HEK293T (cell line): ENCODE results near the gene CAMK2G.

Source experiments
- ARNT ChIP-seq: fragments of 450-650 bp; IDR thresholded peaks from 2 replicates; pipeline ENCODE4 v1.6.1; 2017; ENCODE audit warnings: mild to moderate bottlenecking
- BHLHE40 ChIP-seq: fragments of 450-650 bp; IDR thresholded peaks from 2 replicates; pipeline ENCODE4 v1.6.1; 2016; ENCODE audit warnings: mild to moderate bottlenecking, moderate library complexity, borderline replicate concordance
- ELF4 ChIP-seq: fragments of 450-650 bp; IDR thresholded peaks from 2 replicates; pipeline ENCODE4 v1.6.1; 2017; ENCODE audit warnings: antibody characterized with exemption
- FOXA1 ChIP-seq: fragments of 450-650 bp; IDR thresholded peaks from 2 replicates; pipeline ENCODE4 v1.6.1; 2016; ENCODE audit warnings: mild to moderate bottlenecking
- FOXK2 ChIP-seq: fragments of 450-650 bp; IDR thresholded peaks from 2 replicates; pipeline ENCODE4 v1.6.1; 2016; ENCODE audit warnings: mild to moderate bottlenecking
- FOXM1 ChIP-seq: fragments of 450-650 bp; IDR thresholded peaks from 2 replicates; pipeline ENCODE4 v1.6.1; 2017; ENCODE audit warnings: mild to moderate bottlenecking, borderline replicate concordance
- HDGF ChIP-seq: fragments of 450-650 bp; IDR thresholded peaks from 2 replicates; pipeline ENCODE4 v1.6.1; 2017; ENCODE audit warnings: antibody characterized with exemption, borderline replicate concordance
- L3MBTL2 ChIP-seq: fragments of 450-650 bp; conservative IDR thresholded peaks from 2 replicates; pipeline ENCODE4 v1.6.1; 2016; ENCODE audit warnings: mild to moderate bottlenecking
- LEF1 ChIP-seq: fragments of 450-650 bp; IDR thresholded peaks from 2 replicates; pipeline ENCODE4 v1.6.1; 2017; ENCODE audit warnings: mild to moderate bottlenecking, borderline replicate concordance
- NFRKB ChIP-seq: fragments of 450-650 bp; IDR thresholded peaks from 2 replicates; pipeline ENCODE4 v1.6.1; 2016; ENCODE audit warnings: mild to moderate bottlenecking, moderate library complexity
- SP1 ChIP-seq: fragments of 450-650 bp; IDR thresholded peaks from 2 replicates; pipeline ENCODE4 v1.6.1; 2017
- SUZ12 ChIP-seq: fragments of 450-650 bp; IDR thresholded peaks from 2 replicates; pipeline ENCODE4 v1.6.1; 2016; ENCODE audit warnings: mild to moderate bottlenecking
- TARDBP ChIP-seq: fragments of 450-650 bp; IDR thresholded peaks from 2 replicates; pipeline ENCODE4 v1.6.1; 2016
- TF ChIP-seq, protein P1 (sequence below): fragments of 450-650 bp; IDR thresholded peaks from 2 replicates; pipeline ENCODE4 v1.6.1; 2016

DNA sequence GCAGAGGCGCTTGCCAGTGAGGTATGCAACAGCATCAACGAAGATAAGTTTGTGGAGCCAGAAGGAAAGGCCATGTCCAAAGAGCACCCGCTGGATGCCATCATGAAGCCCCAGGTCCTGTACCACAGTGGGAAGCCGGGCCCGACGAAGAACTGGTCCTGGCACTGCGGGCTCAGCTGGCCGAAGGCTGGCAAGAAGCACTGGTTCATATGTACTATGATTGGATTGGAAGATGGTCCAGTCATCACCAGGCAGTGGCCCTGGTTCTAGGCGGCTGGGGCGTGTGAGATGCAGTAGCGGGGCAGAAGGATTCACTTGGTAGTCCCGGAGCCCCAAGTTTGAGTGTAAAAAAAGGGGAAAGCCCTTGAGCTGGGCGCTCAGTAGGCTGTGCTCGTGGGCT, 66.9 kb downstream of the CAMK2G start:
- TF ChIP-seq ELF4 = no peak
- no peak for TF ChIP-seq FOXK2
- no peak for TF ChIP-seq BHLHE40
- TF ChIP-seq HDGF = no peak
- no peak for TF ChIP-seq FOXA1
- no peak for TF ChIP-seq FOXM1
- TF ChIP-seq ARNT = no peak
- no peak for TF ChIP-seq SP1
- TF ChIP-seq L3MBTL2 = no peak
- TF ChIP-seq NFRKB = no peak
- no peak for TF ChIP-seq SUZ12
- TF ChIP-seq LEF1 = no peak
- TF ChIP-seq, protein P1, sequence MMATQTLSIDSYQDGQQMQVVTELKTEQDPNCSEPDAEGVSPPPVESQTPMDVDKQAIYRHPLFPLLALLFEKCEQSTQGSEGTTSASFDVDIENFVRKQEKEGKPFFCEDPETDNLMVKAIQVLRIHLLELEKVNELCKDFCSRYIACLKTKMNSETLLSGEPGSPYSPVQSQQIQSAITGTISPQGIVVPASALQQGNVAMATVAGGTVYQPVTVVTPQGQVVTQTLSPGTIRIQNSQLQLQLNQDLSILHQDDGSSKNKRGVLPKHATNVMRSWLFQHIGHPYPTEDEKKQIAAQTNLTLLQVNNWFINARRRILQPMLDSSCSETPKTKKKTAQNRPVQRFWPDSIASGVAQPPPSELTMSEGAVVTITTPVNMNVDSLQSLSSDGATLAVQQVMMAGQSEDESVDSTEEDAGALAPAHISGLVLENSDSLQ = no peak
- no peak for TF ChIP-seq TARDBP
